ENCODE results near the gene KRT80.

Gene KRT80

GRCh38 chr12:52137746-52138145, 54.1 kb downstream of the KRT80 start:
- DNase-seq = no peak
- no peak for TF ChIP-seq POLR2A (IDR thresholded peaks at IDR 0.05; ENCODE audit: low read length)
- TF ChIP-seq GATA1 (IDR thresholded peaks at IDR 0.05; ENCODE audit: low read depth, low read length) = no peak

- no peak for DNase-seq
These were observed 59.1 kb downstream of the KRT80 start for GRCh38 chr12:52132754-52133161.

DNA sequence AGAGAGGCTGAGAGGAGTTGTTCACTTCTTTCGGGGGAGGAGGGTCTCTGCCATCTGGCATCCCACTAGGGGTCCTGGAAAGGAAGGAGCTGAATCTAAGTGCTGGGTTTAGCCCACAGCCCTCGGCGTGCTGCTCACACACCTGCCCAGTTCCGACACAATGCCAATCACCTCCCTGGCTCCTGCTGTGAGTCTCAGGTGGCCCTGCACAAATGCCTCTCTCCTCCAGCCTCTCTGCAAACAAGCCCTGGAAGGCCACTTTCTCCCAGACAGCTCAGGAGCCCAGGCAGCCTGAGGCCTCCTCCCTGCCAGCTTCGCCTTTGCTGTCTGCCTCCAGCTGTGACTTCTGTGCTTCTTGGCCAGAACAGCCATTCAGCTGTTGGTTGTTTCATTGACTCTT, 61.1 kb downstream of the KRT80 start:
- TF ChIP-seq GATA1 (IDR thresholded peaks at IDR 0.05; ENCODE audit: low read depth, low read length) (no peak), POLR2A (IDR thresholded peaks at IDR 0.05; ENCODE audit: low read length) (no peak)
- no peak for DNase-seq

More at GRCh38 chr12:52132754-52133161, 59.1 kb downstream of the KRT80 start:
- TF ChIP-seq GATA1 (IDR thresholded peaks at IDR 0.05; ENCODE audit: low read depth, low read length) (no peak), POLR2A (IDR thresholded peaks at IDR 0.05; ENCODE audit: low read length) (no peak)

DNA sequence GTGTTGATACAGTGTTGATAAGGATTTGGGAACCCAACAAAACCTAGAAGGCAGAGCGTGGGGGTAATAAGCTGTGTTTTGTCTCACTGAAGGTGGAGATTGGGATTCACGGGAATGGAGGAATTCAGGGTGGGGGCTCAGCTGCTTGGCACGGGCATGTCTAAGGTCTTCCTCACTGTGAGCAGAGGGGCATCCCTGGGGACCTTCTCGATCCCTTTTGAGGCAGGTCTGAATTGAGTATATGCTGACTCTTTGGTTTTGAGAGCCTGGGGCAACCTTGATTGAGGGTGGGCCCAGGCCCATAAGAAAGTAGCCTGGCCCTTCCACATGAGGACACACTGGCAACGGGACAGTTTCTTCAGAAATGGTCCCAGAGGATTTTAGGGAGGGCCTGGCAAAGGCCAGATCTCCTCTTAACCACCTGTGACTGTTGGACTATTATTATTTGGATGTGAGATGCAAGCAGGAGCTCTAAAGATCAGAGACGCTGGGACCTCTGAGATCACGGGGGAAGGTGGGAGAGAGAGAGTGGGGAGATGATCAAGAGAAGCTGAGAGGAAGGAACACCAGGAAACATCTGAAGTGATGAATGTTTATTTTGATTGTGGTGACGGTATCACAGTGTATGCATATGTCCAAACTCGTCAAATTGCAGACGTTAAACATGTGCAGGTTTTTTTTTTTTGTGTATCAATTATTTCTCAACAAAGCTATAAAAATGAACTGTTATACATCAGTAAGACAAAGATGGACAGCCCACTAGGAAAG, 63.9 kb downstream of the KRT80 start:
- no peak for DNase-seq

DNA sequence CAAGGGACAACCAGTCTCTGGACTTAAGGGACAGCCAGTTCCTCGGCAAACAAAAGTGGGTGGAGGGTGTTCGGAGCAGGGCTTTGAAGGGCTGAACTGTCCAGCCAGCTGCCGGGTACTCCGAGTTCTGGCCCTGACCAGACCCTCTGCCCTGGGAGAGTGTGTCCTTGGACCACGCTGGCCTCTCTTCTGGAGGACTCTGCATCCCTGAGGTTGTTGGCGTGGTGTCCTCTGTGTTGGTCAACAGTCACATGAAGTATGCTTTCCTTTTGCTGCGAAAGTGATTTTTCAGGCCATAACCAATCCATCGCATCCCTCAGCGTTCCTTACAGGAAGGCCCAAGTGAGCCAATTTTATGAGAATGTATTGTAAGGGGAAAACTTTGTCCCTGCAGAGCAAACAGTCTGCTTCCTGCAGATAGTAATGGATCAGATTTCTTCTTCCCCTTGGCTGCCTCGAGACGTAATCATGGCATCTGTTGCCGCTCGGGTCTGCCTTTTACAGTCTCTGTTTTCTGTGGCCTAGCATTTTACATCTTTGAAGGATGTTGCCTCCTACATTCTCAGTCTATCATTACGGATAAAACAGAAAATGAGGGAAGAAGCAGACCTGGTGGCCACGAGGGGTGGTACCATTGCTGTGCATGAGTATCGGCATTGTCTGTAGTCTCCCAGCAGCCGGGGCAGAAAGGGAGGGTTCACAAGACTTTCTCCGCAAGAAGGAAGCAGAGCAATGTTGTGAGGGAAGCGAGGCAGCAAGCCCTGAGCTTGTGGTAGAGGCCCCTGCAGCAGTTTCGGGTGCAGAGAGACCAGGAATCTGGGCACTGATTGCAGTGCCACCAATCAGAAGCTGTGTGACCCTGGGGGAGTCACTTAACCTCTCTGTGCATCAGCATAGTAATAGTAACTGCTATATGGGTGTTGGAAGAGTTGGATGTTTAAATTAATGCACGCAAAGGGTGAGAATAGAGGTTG, 64.9 kb downstream of the KRT80 start:
- TF ChIP-seq GATA1 (IDR thresholded peaks at IDR 0.05; ENCODE audit: low read depth, low read length) = no peak
- DNase-seq = no peak

More for the DNA sequence above, 63.9 kb downstream of the KRT80 start:
- TF ChIP-seq GATA1 (IDR thresholded peaks at IDR 0.05; ENCODE audit: low read depth, low read length) = no peak

GRCh38 chr12:52126050-52126604, 65.7 kb downstream of the KRT80 start:
- TF ChIP-seq GATA1 (IDR thresholded peaks at IDR 0.05; ENCODE audit: low read depth, low read length) = no peak
- no peak for TF ChIP-seq POLR2A (IDR thresholded peaks at IDR 0.05; ENCODE audit: low read length)
- no peak for DNase-seq

DNA sequence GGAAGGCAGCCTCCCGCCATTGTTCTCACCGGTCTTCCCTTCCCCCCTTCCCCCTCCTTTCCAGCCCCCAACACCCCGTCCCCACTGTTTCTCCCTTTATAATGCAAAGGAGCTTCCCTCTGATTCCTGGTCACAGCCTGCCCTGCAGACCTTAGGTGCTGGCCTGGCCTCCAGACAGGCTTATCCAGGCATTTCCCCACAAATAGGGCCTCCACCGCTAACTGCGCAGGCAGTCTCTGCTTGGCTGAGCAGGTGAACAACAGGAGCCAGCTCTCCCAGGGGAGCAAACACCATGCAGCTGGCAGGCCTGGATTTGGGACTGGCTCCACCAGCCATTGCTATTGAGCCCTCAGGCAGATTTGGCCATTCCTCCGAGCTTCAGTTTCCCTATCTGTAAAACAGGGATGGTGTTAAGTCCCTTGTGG, 66.3 kb downstream of the KRT80 start:
- no peak for DNase-seq
- TF ChIP-seq GATA1 (IDR thresholded peaks at IDR 0.05; ENCODE audit: low read depth, low read length) (no peak), POLR2A (IDR thresholded peaks at IDR 0.05; ENCODE audit: low read length) (no peak)

DNA sequence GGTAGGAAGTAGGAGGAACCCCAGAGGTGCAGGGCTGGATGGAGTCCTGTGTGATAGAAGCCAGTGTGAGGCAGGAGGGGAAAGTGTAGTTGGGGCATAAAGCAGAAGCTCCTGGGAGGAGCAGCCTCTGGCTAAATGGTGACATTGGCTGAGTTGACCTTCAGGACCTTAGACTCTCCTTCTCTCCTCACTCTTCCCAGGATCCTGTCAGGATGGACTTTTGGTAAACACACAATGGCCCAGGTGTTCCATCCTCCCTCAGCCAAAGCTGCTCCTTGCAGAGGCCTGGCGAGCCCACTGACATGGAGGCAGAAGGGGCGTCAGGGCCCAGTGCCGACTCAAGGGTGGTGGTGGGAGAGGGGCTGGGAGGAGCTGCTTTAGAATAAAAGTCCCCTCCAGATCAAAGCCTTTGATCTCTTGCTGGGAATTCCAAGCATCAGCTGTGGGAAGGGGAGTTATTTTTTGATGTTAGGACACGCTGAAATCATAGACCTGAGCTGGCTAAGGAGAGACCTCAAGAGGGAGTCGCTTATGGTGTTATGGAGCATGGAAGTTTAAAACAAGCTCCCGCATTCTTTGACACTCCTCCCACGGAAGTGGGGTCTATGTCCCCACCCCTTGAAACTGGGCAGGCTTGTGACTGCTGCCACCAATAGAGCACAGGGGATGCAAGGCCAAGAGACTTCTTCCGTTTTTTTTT, 68.2 kb downstream of the KRT80 start:
- DNase-seq = no peak
- TF ChIP-seq POLR2A (IDR thresholded peaks at IDR 0.05; ENCODE audit: low read length) (no peak), GATA1 (IDR thresholded peaks at IDR 0.05; ENCODE audit: low read depth, low read length) (no peak)

- TF ChIP-seq GATA1 (IDR thresholded peaks at IDR 0.05; ENCODE audit: low read depth, low read length) (no peak), POLR2A (IDR thresholded peaks at IDR 0.05; ENCODE audit: low read length) (no peak)
These were observed 68.9 kb downstream of the KRT80 start for GRCh38 chr12:52122904-52123303.

DNA sequence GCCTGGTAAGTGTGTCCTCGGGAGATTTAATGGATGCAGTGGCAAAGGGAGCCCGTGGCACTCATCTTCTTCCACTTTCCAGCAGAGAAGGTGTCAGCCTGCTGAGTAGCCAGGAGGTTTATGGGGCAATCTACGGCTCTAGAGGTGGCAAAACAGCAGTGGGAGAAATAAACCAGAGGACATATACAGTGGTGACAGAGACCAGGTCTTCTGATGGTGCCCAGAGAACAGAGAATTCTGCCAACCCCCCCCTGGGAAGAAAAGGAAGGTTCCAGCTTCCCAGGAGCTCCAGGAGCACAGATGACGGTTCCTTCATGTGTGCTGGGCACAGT, 69.3 kb downstream of the KRT80 start:
- DNase-seq = no peak
- TF ChIP-seq GATA1 (IDR thresholded peaks at IDR 0.05; ENCODE audit: low read depth, low read length) (no peak), POLR2A (IDR thresholded peaks at IDR 0.05; ENCODE audit: low read length) (no peak)

More at GRCh38 chr12:52122904-52123303, 68.9 kb downstream of the KRT80 start:
- DNase-seq = no peak

- TF ChIP-seq POLR2A (IDR thresholded peaks at IDR 0.05; ENCODE audit: low read length) (no peak), GATA1 (IDR thresholded peaks at IDR 0.05; ENCODE audit: low read depth, low read length) (no peak)
- DNase-seq = peak; percentile 50 to 68
These were observed 69.8 kb downstream of the KRT80 start for GRCh38 chr12:52121824-52122539.

- TF ChIP-seq GATA1 (IDR thresholded peaks at IDR 0.05; ENCODE audit: low read depth, low read length) (no peak), POLR2A (IDR thresholded peaks at IDR 0.05; ENCODE audit: low read length) (no peak)
- DNase-seq = no peak
These were observed 70.6 kb downstream of the KRT80 start for GRCh38 chr12:52120951-52121823.

Data from erythroblast (primary cell).